GM12878 (cell line): ENCODE measurements around the gene GNLY. TPM values are rescaled to one million over a fixed set of nuclear protein-coding genes. Genes with fewer than 3 reads are reported as not detected.

Source experiments
- ATAC-seq: fragments of 200-7000 bp; cut with Tn5 transposase; 3 replicates; pipeline ENCODE4 v1.9.1; 2020; ENCODE audit warnings: mild to moderate bottlenecking, moderate library complexity
- BruUV-seq: library from RNA; stranded (reverse); fragments of 400-500 nt; replicated peaks from 2 replicates; lab custom pipeline; 2021; lab: Mats Ljungman, UMichigan
- CTCF ChIA-PET: fragments of 300-600 bp; sonication (Branson Sonifier 250); formaldehyde crosslinking; extraction: SDS; loops from one replicate; lab custom pipeline; 2021; ENCODE audit warnings: inconsistent platforms; lab: Yijun Ruan, JAX
- POLR2A ChIA-PET: fragments of 350-600 bp; formaldehyde crosslinking; extraction: SDS; loops from one replicate; lab custom pipeline; 2021; ENCODE audit warnings: inconsistent platforms; lab: Charles Lee
- RAD21 ChIA-PET: fragments of 300-600 bp; sonication (Branson Sonifier 250); formaldehyde crosslinking; loops from one replicate; lab custom pipeline; 2023; ENCODE audit warnings: antibody characterized with exemption; ENCODE audit not compliant: unreplicated experiment; lab: Charles Lee
- SMC1A ChIA-PET: fragments of 300-600 bp; sonication (Branson Sonifier 250); formaldehyde crosslinking; loops from one replicate; lab custom pipeline; 2023; ENCODE audit not compliant: unreplicated experiment, uncharacterized antibody; lab: Charles Lee
- DNase-seq: peaks from one replicate; pipeline ENCODE4 v3.0.0-alpha.2; 2011; ENCODE audit warnings: low read depth, low spot score
- FAIRE-seq: peaks from 3 replicates; lab custom pipeline; 2011; peaks lifted over from hg19 to GRCh38; lab: Jason Lieb, UNC
- H2AFZ ChIP-seq: 2 replicates; pipeline ENCODE4 v1.6.0; 2011; ENCODE audit warnings: low read depth, low read length, control low read depth; ENCODE audit not compliant: control insufficient read depth
- H3K27ac ChIP-seq: 2 replicates; pipeline ENCODE4 v1.5.1; 2011; ENCODE audit warnings: control low read depth; ENCODE audit not compliant: control insufficient read depth, insufficient read depth
- H3K27me3 ChIP-seq, 2 experiments: replicated peaks in 1 of 2; 2 replicates each; pipeline versions ENCODE4 v1.6.0 to v1.6.1; 2011; ENCODE audit warnings: low read length in 1 of 2; ENCODE audit not compliant: control insufficient read depth in 2 of 2, insufficient read depth in 2 of 2
- H3K36me3 ChIP-seq, 2 experiments: 2 replicates each; pipeline ENCODE4 v1.5.1; 2011; ENCODE audit warnings: low read length in 1 of 2; ENCODE audit not compliant: control insufficient read depth in 2 of 2, insufficient read depth in 2 of 2
- H3K4me1 ChIP-seq: 2 replicates; pipeline ENCODE4 v1.6.1; 2011; ENCODE audit warnings: mild to moderate bottlenecking, low read length, moderate library complexity, mixed read lengths; ENCODE audit not compliant: control insufficient read depth, insufficient read depth
- H3K4me2 ChIP-seq: 2 replicates; pipeline ENCODE4 v1.6.0; 2011; ENCODE audit warnings: control low read depth; ENCODE audit not compliant: control insufficient read depth, insufficient read depth
- H3K4me3 ChIP-seq: fragments of 200-600 bp; sonication (generic); 2 replicates; pipeline ENCODE4 v1.5.1; 2016
- H3K79me2 ChIP-seq: 2 replicates; pipeline ENCODE4 v1.6.0; 2011; ENCODE audit warnings: low read length; ENCODE audit not compliant: control insufficient read depth, insufficient read depth
- H3K9ac ChIP-seq: 2 replicates; pipeline ENCODE4 v1.8.0; 2011; ENCODE audit warnings: low read length, control low read depth, mixed read lengths; ENCODE audit not compliant: control insufficient read depth, insufficient read depth
- H3K9me3 ChIP-seq: replicated peaks from 3 replicates; pipeline ENCODE4 v1.5.1; 2011; ENCODE audit warnings: mild to moderate bottlenecking, low read length; ENCODE audit not compliant: control insufficient read depth, insufficient read depth
- H4K20me1 ChIP-seq: 2 replicates; pipeline ENCODE4 v1.6.0; 2011; ENCODE audit not compliant: control insufficient read depth, insufficient read depth
- CHD2 ChIP-seq: IDR thresholded peaks from 2 replicates; pipeline ENCODE4 v1.6.1; 2011; ENCODE audit warnings: low read depth, low read length, improper control_type of control experiment, borderline replicate concordance
- EP300 ChIP-seq, 2 experiments: fragments of 150-350 bp in 1 of 2; IDR thresholded peaks; 2 replicates each; pipeline ENCODE4 v1.6.1; 2011 to 2012; ENCODE audit warnings: low read depth in 2 of 2, low read length in 2 of 2, borderline replicate concordance in 1 of 2, improper control_type of control experiment in 1 of 2, inconsistent platforms in 1 of 2; ENCODE audit not compliant: control insufficient read depth in 1 of 2
- NFYB ChIP-seq: IDR thresholded peaks from 2 replicates; pipeline ENCODE4 v1.6.1; 2011; ENCODE audit warnings: low read depth, mild to moderate bottlenecking, low read length, improper control_type of control experiment, moderate library complexity; ENCODE audit not compliant: insufficient read depth
- NR2C2 ChIP-seq: IDR thresholded peaks from 2 replicates; pipeline ENCODE4 v1.6.1; 2011; ENCODE audit warnings: borderline replicate concordance, low read depth; ENCODE audit not compliant: control insufficient read depth, insufficient read length
- SMAD1 ChIP-seq: fragments of 450-650 bp; IDR thresholded peaks from 2 replicates; pipeline ENCODE4 v1.6.1; 2018; ENCODE audit warnings: mild to moderate bottlenecking, low read depth; ENCODE audit not compliant: partially characterized antibody
- WGBS: methylation state at CpG from one replicate; pipeline ENCODE4 v1.1.6; 2016; ENCODE audit warnings: low lambda C conversion rate; ENCODE audit not compliant: insufficient replicate concordance, insufficient coverage; ENCODE audit errors: missing lambda C conversion rate; 5-methylcytosine and 5-hydroxymethylcytosine counted together
- in situ Hi-C: fragments of 300-500 bp; cut with MboI; formaldehyde crosslinking; loops from 9 replicates; pipeline ENCODE4 v1.14.3; 2018; ENCODE audit warnings: mixed read lengths
- intact Hi-C: fragments of 100-400 bp; cut with micrococcal nuclease; formaldehyde crosslinking; loops from one replicate; pipeline ENCODE4 v1.14.2; 2022; ENCODE audit not compliant: unreplicated experiment
- polyA plus RNA-seq, 11 experiments: library from polyadenylated mRNA; depleted of rRNA in 4 of 11; unstranded in 6 of 11; stranded (reverse) in 5 of 11; fragments of >200 nt; fragmentation: Nextera tagmentation in 4 of 11; fragmentation: Illumina TruSeq in 1 of 11; extraction: Ambion mirVana in 4 of 11; extraction: Trizol in 1 of 11; gene quantifications; 1 replicate in 1 of 11; 2 replicates in 10 of 11; pipeline versions ENCODE4 v1.2.1 to v1.2.3, GENCODE V29; 2011 to 2016; ENCODE audit warnings: inconsistent platforms in 2 of 11, missing spikeins in 2 of 11, low read depth in 1 of 11
- total RNA-seq, 4 experiments: library from RNA; depleted of rRNA in 3 of 4; stranded (reverse); fragments of >200 nt in 3 of 4; fragmentation: Illumina TruSeq in 1 of 4; extraction: Trizol in 1 of 4; gene quantifications; 2 replicates each; pipeline versions ENCODE4 v1.2.1 to v1.2.3, GENCODE V29; 2013 to 2021
- TF ChIP-seq, protein P1 (sequence below), 3 experiments: IDR thresholded peaks in 2 of 3; conservative IDR thresholded peaks in 1 of 3; 2 replicates each; pipeline ENCODE4 v1.5.1; 2011; ENCODE audit warnings: low read depth in 3 of 3, low read length in 3 of 3, mild to moderate bottlenecking in 3 of 3, control low read depth in 2 of 3, moderate library complexity in 2 of 3, inconsistent platforms in 1 of 3, mixed read lengths in 1 of 3; ENCODE audit not compliant: control insufficient read depth in 2 of 3, insufficient read depth in 1 of 3; ENCODE audit errors: extremely low read depth in 1 of 3
- TF ChIP-seq, protein P2 (sequence below): IDR thresholded peaks from 2 replicates; pipeline ENCODE4 v1.6.1; 2012; ENCODE audit warnings: improper control_type of control experiment, low read depth, low read length; ENCODE audit not compliant: insufficient replicate concordance

GNLY gene
- total and polyA plus RNA-seq, 10 of the 15 experiments (the other 5 are each of a cell fraction or from before 2014, with no cell fraction given), result 0.18 to 0.42 TPM; not detected in 8

DNA sequence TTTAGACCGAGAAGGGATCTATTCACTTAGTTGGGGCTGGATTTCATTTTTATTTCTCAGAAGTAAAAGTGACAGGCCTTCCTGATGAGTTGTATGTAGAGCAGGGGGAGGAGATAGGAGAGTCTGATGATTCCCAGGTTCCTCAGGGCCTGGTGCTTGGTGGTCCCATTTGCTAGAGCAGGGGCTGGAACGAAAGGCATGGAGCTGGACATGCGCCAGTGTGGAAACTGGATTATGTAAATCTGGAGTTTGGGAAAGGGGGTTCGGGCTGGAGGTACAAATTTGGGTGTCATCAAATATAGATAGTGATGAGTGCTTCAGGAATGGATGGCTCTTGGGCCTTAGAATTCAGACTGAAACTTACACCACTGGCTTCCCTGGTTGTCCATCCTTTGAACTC lies 27.5 kb downstream of the GNLY start:
- RAD21 ChIA-PET, result no interaction called here
- Histone ChIP-seq H3K4me3 (no peak overlapping the region), H3K9me3 (no peaks in the 10 kb centered on the region; the same call in 2 of the 3 replicates), H3K79me2 (no peaks in the 10 kb centered on the region), H3K27ac (no peak overlapping the region), H3K4me2 (no peak overlapping the region), H4K20me1 (no peaks in the 10 kb centered on the region), H2AFZ (no peak overlapping the region), H3K9ac (no peak overlapping the region), H3K4me1 (no peaks in the 10 kb centered on the region), H3K27me3 (peaks cover 0 to 2% of the 10 kb centered on the region in 2 experiments; a peak in 1 of 4 replicates), H3K36me3 (no peaks in the 10 kb centered on the region)
- POLR2A ChIA-PET, result no interaction called here
- intact Hi-C loops, result loop anchor here (5.0 kb wide), 1 partner anchor 84 kb away; no protein-coding TSS in a partner anchor
- BruUV-seq, result no TSS peak
- CTCF ChIA-PET, result interaction anchor here (1.7 to 5.8 kb wide), 3 partner anchors 12 to 95 kb away, joined by 4 to 64 read pairs (median 14); no protein-coding TSS in a partner anchor
- DNase-seq (no peak), FAIRE-seq (no peak), ATAC-seq (no peak)
- no peak for TF ChIP-seq EP300 (IDR thresholded peaks at IDR 0.05; ENCODE audit: borderline replicate concordance in 1 of 2, control insufficient read depth in 1 of 2, low read depth in 2 of 2, low read length in 2 of 2)
- WGBS, result 13% methylated on average over 4 of the region's 4 CpGs
- in situ Hi-C loops, result loop anchor here (10.0 kb wide), 1 partner anchor 93 kb away; no protein-coding TSS in a partner anchor
- SMC1A ChIA-PET, result interaction anchor here (1.0 kb wide), 1 partner anchor 85 kb away, joined by 3 read pairs; no protein-coding TSS in a partner anchor

DNA sequence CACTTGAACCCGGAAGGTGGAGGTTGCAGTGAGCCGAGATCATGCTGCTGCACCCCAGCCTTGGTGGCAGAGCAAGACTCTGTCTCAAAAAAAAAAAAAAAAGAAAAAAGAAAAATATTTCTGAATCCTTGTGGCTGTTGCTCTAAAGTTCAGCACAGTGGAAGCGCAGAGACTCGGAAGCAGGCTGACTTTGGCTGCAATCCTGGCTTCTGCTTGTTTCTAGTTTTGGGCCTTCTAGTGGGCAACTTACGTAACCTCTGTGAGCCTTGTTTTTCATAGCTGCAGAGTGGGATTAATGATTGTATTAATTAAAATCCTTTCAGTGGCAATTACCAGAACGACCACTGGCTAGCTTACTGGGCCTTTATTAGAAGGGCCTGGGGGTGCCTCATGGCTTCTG lies 28.4 kb downstream of the GNLY start:
- CTCF ChIA-PET, result interaction anchor here (1.2 to 5.8 kb wide), 4 partner anchors 15 to 91 kb away, joined by 4 to 76 read pairs (median 46); no protein-coding TSS in a partner anchor
- Histone ChIP-seq H3K79me2 (no peaks in the 10 kb centered on the region), H4K20me1 (no peaks in the 10 kb centered on the region), H3K9me3 (no peaks in the 10 kb centered on the region; the same call in 2 of the 3 replicates), H3K27ac (no peak overlapping the region), H3K27me3 (peaks cover 0 to 2% of the 10 kb centered on the region in 2 experiments; a peak in 1 of 4 replicates), H2AFZ (no peak overlapping the region), H3K4me2 (no peak overlapping the region), H3K9ac (no peak overlapping the region), H3K4me1 (no peaks in the 10 kb centered on the region), H3K36me3 (no peaks in the 10 kb centered on the region), H3K4me3 (no peak overlapping the region)
- in situ Hi-C loops, result loop anchor here (10.0 kb wide), 1 partner anchor 92 kb away; no protein-coding TSS in a partner anchor
- BruUV-seq, result no TSS peak
- ATAC-seq (no peak), FAIRE-seq (no peak), DNase-seq (no peak)
- 61% methylated on average over 6 of the region's 6 CpGs for WGBS
- POLR2A ChIA-PET, result no interaction called here
- RAD21 ChIA-PET, result no interaction called here
- intact Hi-C loops, result loop anchor here (5.0 kb wide), 1 partner anchor 85 kb away; no protein-coding TSS in a partner anchor
- SMC1A ChIA-PET, result interaction anchor here (0.6 to 2.5 kb wide), 5 partner anchors 10 to 214 kb away, joined by 3 to 15 read pairs (median 3); no protein-coding TSS in a partner anchor
- TF ChIP-seq CHD2 (no peak), SMAD1 (no peak), NFYB (no peak), NR2C2 (no peak)
- TF ChIP-seq, protein P1, sequence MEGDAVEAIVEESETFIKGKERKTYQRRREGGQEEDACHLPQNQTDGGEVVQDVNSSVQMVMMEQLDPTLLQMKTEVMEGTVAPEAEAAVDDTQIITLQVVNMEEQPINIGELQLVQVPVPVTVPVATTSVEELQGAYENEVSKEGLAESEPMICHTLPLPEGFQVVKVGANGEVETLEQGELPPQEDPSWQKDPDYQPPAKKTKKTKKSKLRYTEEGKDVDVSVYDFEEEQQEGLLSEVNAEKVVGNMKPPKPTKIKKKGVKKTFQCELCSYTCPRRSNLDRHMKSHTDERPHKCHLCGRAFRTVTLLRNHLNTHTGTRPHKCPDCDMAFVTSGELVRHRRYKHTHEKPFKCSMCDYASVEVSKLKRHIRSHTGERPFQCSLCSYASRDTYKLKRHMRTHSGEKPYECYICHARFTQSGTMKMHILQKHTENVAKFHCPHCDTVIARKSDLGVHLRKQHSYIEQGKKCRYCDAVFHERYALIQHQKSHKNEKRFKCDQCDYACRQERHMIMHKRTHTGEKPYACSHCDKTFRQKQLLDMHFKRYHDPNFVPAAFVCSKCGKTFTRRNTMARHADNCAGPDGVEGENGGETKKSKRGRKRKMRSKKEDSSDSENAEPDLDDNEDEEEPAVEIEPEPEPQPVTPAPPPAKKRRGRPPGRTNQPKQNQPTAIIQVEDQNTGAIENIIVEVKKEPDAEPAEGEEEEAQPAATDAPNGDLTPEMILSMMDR (IDR thresholded peaks at IDR 0.05 in 2 of 3, conservative IDR thresholded peaks at IDR 0.05 in 1 of 3; ENCODE audit: control insufficient read depth in 2 of 3, extremely low read depth in 1 of 3, insufficient read depth in 1 of 3, low read depth in 3 of 3, low read length in 3 of 3), result no peak
- TF ChIP-seq, protein P2, sequence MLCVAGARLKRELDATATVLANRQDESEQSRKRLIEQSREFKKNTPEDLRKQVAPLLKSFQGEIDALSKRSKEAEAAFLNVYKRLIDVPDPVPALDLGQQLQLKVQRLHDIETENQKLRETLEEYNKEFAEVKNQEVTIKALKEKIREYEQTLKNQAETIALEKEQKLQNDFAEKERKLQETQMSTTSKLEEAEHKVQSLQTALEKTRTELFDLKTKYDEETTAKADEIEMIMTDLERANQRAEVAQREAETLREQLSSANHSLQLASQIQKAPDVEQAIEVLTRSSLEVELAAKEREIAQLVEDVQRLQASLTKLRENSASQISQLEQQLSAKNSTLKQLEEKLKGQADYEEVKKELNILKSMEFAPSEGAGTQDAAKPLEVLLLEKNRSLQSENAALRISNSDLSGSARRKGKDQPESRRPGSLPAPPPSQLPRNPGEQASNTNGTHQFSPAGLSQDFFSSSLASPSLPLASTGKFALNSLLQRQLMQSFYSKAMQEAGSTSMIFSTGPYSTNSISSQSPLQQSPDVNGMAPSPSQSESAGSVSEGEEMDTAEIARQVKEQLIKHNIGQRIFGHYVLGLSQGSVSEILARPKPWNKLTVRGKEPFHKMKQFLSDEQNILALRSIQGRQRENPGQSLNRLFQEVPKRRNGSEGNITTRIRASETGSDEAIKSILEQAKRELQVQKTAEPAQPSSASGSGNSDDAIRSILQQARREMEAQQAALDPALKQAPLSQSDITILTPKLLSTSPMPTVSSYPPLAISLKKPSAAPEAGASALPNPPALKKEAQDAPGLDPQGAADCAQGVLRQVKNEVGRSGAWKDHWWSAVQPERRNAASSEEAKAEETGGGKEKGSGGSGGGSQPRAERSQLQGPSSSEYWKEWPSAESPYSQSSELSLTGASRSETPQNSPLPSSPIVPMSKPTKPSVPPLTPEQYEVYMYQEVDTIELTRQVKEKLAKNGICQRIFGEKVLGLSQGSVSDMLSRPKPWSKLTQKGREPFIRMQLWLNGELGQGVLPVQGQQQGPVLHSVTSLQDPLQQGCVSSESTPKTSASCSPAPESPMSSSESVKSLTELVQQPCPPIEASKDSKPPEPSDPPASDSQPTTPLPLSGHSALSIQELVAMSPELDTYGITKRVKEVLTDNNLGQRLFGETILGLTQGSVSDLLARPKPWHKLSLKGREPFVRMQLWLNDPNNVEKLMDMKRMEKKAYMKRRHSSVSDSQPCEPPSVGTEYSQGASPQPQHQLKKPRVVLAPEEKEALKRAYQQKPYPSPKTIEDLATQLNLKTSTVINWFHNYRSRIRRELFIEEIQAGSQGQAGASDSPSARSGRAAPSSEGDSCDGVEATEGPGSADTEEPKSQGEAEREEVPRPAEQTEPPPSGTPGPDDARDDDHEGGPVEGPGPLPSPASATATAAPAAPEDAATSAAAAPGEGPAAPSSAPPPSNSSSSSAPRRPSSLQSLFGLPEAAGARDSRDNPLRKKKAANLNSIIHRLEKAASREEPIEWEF, result no peak
